ENCODE results near the gene SAMD9.

DNA sequence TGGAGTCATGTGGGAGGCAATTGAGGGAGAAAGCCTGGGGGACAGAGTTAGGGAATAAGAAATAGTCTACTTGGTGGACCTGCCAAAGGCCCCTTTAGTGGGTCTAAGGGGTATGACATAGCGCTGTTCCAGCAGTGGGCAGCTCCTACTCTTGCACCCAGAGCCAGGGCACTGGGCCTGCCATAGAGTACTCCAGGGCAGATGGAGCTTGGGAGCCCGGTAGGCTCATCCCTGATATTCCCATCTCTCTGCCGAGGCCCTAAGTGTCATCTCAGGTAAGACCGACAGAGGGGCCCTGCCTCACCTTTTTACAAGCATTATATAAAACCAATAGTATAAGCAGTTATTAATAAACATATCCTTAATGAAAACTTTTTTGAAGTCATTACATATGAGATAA, 20.8 kb upstream of the SAMD9 start:
- TF ChIP-seq, protein P1, sequence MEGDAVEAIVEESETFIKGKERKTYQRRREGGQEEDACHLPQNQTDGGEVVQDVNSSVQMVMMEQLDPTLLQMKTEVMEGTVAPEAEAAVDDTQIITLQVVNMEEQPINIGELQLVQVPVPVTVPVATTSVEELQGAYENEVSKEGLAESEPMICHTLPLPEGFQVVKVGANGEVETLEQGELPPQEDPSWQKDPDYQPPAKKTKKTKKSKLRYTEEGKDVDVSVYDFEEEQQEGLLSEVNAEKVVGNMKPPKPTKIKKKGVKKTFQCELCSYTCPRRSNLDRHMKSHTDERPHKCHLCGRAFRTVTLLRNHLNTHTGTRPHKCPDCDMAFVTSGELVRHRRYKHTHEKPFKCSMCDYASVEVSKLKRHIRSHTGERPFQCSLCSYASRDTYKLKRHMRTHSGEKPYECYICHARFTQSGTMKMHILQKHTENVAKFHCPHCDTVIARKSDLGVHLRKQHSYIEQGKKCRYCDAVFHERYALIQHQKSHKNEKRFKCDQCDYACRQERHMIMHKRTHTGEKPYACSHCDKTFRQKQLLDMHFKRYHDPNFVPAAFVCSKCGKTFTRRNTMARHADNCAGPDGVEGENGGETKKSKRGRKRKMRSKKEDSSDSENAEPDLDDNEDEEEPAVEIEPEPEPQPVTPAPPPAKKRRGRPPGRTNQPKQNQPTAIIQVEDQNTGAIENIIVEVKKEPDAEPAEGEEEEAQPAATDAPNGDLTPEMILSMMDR (IDR thresholded peaks at IDR 0.05; ENCODE audit: low read length): no peak
- TF ChIP-seq EZH2phosphoT487 (IDR thresholded peaks at IDR 0.05; ENCODE audit: low read length): no peak
- no peak for TF ChIP-seq EZH2 (optimal IDR thresholded peaks at IDR 0.05; ENCODE audit: low read depth, low read length)

Data from MM.1S (cell line).